HG03565 (cell line): ENCODE data around the gene SHISA9.

Experiments
- ATAC-seq: cut with Tn5 transposase; IDR thresholded peaks from one replicate; pipeline ENCODE4 v1.9.1; 2021; ENCODE audit warnings: mild to moderate bottlenecking, moderate library complexity; ENCODE audit not compliant: unreplicated experiment

The SHISA9 gene

GRCh38 chr16:13013043-13013442 is 111.6 kb downstream of the SHISA9 start:
- no peak for ATAC-seq

- ATAC-seq, result no peak
Measured at GRCh38 chr16:13014476-13014875, 113.1 kb downstream of the SHISA9 start.

GRCh38 chr16:13018026-13018425 is 116.6 kb downstream of the SHISA9 start:
- no peak for ATAC-seq

- no peak for ATAC-seq
Measured at GRCh38 chr16:13021996-13022395, 120.6 kb downstream of the SHISA9 start.

GRCh38 chr16:13029786-13030185 is 128.4 kb downstream of the SHISA9 start:
- no peak for ATAC-seq

- ATAC-seq, result no peak
Measured at GRCh38 chr16:13030769-13031168, 129.4 kb downstream of the SHISA9 start.

GRCh38 chr16:13032911-13033310 is 131.5 kb downstream of the SHISA9 start:
- ATAC-seq, result no peak

- no peak for ATAC-seq
Measured at GRCh38 chr16:13036600-13036999, 135.2 kb downstream of the SHISA9 start.

- ATAC-seq, result no peak
Measured at GRCh38 chr16:13038591-13038990, 137.2 kb downstream of the SHISA9 start.

GRCh38 chr16:13039526-13039925 is 138.1 kb downstream of the SHISA9 start:
- no peak for ATAC-seq

GRCh38 chr16:13041180-13041579 is 139.8 kb downstream of the SHISA9 start:
- ATAC-seq, result no peak

- ATAC-seq, result no peak
Measured at GRCh38 chr16:13041646-13042290, 140.4 kb downstream of the SHISA9 start.

GRCh38 chr16:13042291-13042685 is 140.9 kb downstream of the SHISA9 start:
- no peak for ATAC-seq

GRCh38 chr16:13046061-13046821 is 144.8 kb downstream of the SHISA9 start:
- no peak for ATAC-seq

- no peak for ATAC-seq
Measured at GRCh38 chr16:13047276-13047675, 145.9 kb downstream of the SHISA9 start.

GRCh38 chr16:13049688-13050087 is 148.3 kb downstream of the SHISA9 start:
- ATAC-seq, result no peak

GRCh38 chr16:13052431-13052830 is 151.0 kb downstream of the SHISA9 start:
- ATAC-seq, result no peak

GRCh38 chr16:13055480-13055879 is 154.1 kb downstream of the SHISA9 start:
- ATAC-seq, result no peak

GRCh38 chr16:13056607-13057006 is 155.2 kb downstream of the SHISA9 start:
- ATAC-seq, result no peak

GRCh38 chr16:13060932-13061331 is 159.5 kb downstream of the SHISA9 start:
- ATAC-seq, result no peak

- ATAC-seq, result no peak
Measured at GRCh38 chr16:13061691-13062090, 160.3 kb downstream of the SHISA9 start.

GRCh38 chr16:13062219-13062618 is 160.8 kb downstream of the SHISA9 start:
- ATAC-seq, result no peak

GRCh38 chr16:13063457-13063856 is 162.1 kb downstream of the SHISA9 start:
- no peak for ATAC-seq
